GM21576 (cell line): Measurements from ENCODE around the gene NEDD8.
"Not testable (repeated sequence)": the region's sequence is repeated elsewhere in the genome, so short reads cannot be mapped to it uniquely, and the experiment has no call there.

ENCODE experiments used
- ATAC-seq: cut with Tn5 transposase; IDR thresholded peaks from one replicate; pipeline ENCODE4 v1.9.1; 2021; ENCODE audit warnings: mild to moderate bottlenecking, moderate library complexity; ENCODE audit not compliant: unreplicated experiment

The NEDD8 gene

GRCh38 chr14:24249230-24250021, 17.3 kb upstream of the NEDD8 start:
- no peak for ATAC-seq

- no peak for ATAC-seq
Measured at GRCh38 chr14:24247422-24247821, 15.3 kb upstream of the NEDD8 start.

- no peak for ATAC-seq
Measured at GRCh38 chr14:24246765-24247212, 14.6 kb upstream of the NEDD8 start.

GRCh38 chr14:24245350-24245749, 13.2 kb upstream of the NEDD8 start:
- ATAC-seq = not testable (repeated sequence)

GRCh38 chr14:24243336-24243836, 11.2 kb upstream of the NEDD8 start:
- ATAC-seq = no peak

- ATAC-seq = peak; percentile 69
Measured at GRCh38 chr14:24241829-24242443, 9.8 kb upstream of the NEDD8 start.

- no peak for ATAC-seq
Measured at GRCh38 chr14:24240110-24240918, 8.1 kb upstream of the NEDD8 start.

- no peak for ATAC-seq
Measured at GRCh38 chr14:24238527-24239037, 6.4 kb upstream of the NEDD8 start.

- ATAC-seq = no peak
Measured at GRCh38 chr14:24238123-24238522, 6.0 kb upstream of the NEDD8 start.

GRCh38 chr14:24237463-24237955, 5.3 kb upstream of the NEDD8 start:
- ATAC-seq = no peak

GRCh38 chr14:24236689-24237462, 4.7 kb upstream of the NEDD8 start:
- no peak for ATAC-seq

GRCh38 chr14:24235804-24236688, 3.9 kb upstream of the NEDD8 start:
- no peak for ATAC-seq

GRCh38 chr14:24234095-24235005, 2.2 kb upstream of the NEDD8 start:
- no peak for ATAC-seq

- no peak for ATAC-seq
Measured at GRCh38 chr14:24233538-24233866, 1.3 kb upstream of the NEDD8 start.

- ATAC-seq = peak; percentile 57
Measured at GRCh38 chr14:24232645-24233537, 724 bp upstream of the NEDD8 start, which contains the start of gene GMPR2. GMPR2 (plus strand) TSS chr14:24232929; CDS start chr14:24233254, 325 bp downstream.

GRCh38 chr14:24231263-24232120, 675 bp downstream of the NEDD8 start:
- no peak for ATAC-seq
